Cardiac fibroblast (primary cell): ENCODE data around the gene SPR.

ENCODE experiments used
- DNase-seq, 2 donors: peaks; one replicate each; pipeline versions ENCODE4 v3.0.0 to v3.0.0-alpha.2; 2010; ENCODE audit warnings: low read depth in 2 of 2
- H3K4me3 ChIP-seq, 2 donors: replicated peaks in 1 of 2; 1 replicate in 1 of 2; 2 replicates in 1 of 2; pipeline ENCODE4 v1.5.1; 2011; ENCODE audit warnings: low read depth in 2 of 2, low read length in 2 of 2, mild to moderate bottlenecking in 2 of 2, moderate library complexity in 1 of 2
- TF ChIP-seq, protein P1 (sequence below): IDR thresholded peaks from one replicate; pipeline ENCODE4 v1.5.1; 2011; ENCODE audit warnings: low read depth, mild to moderate bottlenecking, low read length, inconsistent platforms

SPR gene

DNA sequence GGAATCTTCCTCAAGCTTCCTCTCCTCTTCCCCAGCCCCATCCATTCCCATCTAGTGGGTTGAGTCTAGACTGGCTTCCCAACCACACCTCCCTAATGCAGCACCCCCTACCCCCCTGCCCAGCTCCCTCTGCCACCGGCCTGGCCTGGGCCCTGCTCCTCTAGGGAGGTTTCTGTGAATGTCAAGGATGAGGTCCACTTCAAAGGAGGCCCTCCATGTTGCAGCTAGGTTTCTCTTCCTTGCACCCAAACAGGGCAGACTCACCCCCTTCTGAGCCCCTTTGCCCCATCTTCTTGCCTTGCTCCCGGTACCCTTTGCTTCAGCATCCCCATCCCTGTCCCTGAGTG lies 48.4 kb downstream of the SPR start:
- no peak overlapping the region for H3K4me3 ChIP-seq
- DNase-seq, result no peak
- TF ChIP-seq, protein P1, sequence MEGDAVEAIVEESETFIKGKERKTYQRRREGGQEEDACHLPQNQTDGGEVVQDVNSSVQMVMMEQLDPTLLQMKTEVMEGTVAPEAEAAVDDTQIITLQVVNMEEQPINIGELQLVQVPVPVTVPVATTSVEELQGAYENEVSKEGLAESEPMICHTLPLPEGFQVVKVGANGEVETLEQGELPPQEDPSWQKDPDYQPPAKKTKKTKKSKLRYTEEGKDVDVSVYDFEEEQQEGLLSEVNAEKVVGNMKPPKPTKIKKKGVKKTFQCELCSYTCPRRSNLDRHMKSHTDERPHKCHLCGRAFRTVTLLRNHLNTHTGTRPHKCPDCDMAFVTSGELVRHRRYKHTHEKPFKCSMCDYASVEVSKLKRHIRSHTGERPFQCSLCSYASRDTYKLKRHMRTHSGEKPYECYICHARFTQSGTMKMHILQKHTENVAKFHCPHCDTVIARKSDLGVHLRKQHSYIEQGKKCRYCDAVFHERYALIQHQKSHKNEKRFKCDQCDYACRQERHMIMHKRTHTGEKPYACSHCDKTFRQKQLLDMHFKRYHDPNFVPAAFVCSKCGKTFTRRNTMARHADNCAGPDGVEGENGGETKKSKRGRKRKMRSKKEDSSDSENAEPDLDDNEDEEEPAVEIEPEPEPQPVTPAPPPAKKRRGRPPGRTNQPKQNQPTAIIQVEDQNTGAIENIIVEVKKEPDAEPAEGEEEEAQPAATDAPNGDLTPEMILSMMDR, result no peak

DNA sequence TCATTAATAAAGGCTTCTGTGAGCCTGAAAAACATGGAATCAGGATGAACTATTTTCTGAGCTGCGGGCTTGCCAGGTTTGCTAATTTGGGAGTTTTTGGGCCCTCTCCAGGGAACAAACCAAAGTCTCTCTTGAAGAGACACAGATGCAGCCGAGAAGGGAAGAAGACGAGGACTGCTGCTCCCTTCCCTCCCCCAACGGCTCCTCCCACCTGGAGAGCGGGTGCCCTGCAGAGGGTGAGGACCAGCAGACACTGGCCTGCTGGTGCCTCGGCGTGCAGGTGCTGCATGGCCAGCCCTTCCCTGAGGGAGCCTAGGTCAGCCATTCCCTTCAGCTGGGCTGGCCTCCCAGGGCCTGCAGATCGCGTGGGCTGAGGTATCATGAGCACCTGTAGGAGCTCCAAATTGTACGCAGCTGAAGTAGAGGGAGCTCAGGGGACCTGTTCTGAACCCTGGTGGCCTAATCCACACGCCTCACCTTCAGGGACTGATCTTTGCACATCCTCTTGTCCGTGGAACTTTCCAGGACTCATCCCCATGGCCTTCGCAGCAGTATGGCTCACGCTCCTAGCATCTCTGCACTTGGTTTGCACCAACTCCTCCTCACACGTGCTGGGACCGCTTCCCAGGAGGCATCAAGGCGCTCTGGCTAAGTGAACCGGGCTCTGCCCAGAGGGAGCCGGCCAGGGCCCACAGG lies 49.6 kb downstream of the SPR start:
- TF ChIP-seq, protein P1, result no peak
- no peak overlapping the region for H3K4me3 ChIP-seq
- no peak for DNase-seq

DNA sequence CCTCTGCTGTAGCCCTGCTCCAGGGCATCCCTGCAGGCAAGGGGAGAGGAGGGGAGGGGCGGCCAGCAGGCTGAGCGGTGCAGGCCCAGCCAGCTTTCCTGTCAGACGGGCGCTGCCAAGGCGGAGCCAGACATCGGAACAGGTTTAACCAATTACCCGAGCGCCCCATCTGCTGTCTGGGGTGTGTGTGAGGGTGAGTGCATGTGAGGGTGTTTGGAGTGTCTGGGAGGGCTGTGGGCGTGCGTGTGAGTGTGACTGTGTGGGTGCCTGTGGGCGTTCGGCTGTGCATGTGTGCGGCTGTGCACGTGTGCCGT lies 50.1 kb downstream of the SPR start:
- no peak for DNase-seq
- TF ChIP-seq, protein P1, result no peak
- H3K4me3 ChIP-seq, result no peak overlapping the region

DNA sequence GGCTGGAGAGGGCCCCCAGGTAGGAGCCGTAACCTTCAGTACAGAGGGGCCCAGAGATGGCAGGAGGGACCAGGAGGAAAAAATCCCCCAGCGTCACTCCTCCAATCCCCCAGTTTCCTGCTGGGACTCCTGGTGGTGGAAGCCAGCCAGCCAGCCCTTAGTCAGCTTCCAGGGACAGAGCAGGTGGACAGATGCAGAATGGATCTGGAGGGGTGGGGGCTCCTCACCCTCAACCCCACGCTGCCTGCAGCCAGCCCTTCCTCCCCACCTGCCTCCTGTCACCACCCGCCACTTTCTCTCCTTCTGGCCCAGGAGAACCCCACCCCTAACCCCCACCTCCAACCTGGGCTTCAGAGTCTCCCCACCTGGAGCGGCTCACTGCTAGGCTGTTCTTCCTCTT lies 51.2 kb downstream of the SPR start:
- TF ChIP-seq, protein P1, result no peak
- no peak for DNase-seq
- no peak overlapping the region for H3K4me3 ChIP-seq

DNA sequence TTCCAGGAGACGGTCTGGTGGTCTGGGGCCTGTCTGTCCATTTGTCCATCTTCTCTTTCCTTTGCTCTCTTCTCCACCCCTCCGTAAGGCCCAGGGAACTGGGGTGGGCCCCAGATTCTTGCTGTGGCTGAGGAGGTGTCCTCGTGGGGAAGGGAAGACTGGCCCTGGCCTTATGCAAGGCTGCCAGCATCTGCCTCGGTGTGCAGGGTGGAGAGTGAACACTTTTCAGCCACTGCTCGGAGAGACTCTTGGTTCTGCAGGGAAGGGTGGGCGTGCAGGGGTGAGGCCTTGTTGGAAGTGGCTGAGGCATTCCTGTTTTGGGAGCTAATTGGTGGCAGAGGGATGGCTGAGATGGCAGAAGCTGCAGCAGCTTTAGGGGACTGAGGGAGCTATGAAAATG lies 53.2 kb downstream of the SPR start:
- H3K4me3 ChIP-seq, result no peak overlapping the region
- TF ChIP-seq, protein P1, result no peak
- no peak for DNase-seq

DNA sequence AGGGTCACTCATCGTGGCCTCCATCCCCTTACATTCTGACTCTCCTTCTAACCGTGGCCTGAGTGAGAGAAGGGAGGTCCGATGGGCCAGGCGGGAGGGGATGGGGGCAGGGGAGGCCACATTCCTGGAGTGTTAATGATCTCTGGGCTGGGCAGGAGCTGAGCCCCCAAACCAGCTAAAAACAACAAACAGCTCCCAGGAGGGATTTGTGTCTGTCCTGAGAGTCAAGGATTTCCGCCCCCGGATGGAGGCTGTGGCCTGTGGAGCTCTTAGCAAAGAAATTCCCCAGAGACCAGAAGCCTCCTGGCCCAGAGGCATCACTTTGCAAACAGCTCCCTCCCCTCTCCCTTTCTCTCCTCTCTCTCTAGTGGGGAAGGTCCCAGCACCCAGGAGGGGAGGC lies 53.6 kb downstream of the SPR start:
- TF ChIP-seq, protein P1, result no peak
- peak; percentile 38 to 70 for DNase-seq
- no peak overlapping the region for H3K4me3 ChIP-seq
